RWPE2 (cell line): ENCODE measurements around the gene CMIP.

ENCODE experiments used
- ATAC-seq: fragments of 200-7000 bp; cut with Tn5 transposase; 3 replicates; pipeline ENCODE4 v1.9.1; 2021; ENCODE audit warnings: low read depth
- DNase-seq: peaks from one replicate; pipeline ENCODE4 v3.0.0-alpha.2; 2020; ENCODE audit warnings: low spot score
- H3K27ac ChIP-seq: fragments of 450-650 bp; 2 replicates; pipeline ENCODE4 v1.5.1; 2017; ENCODE audit warnings: mild to moderate bottlenecking; ENCODE audit not compliant: poor library complexity, severe bottlenecking
- H3K27me3 ChIP-seq: fragments of 250-450 bp; sonication (Bioruptor Pico); 2 replicates; pipeline ENCODE4 v1.5.1; 2021; ENCODE audit warnings: mild to moderate bottlenecking, moderate library complexity; ENCODE audit not compliant: insufficient read depth, poor library complexity, severe bottlenecking
- H3K36me3 ChIP-seq: fragments of 250-450 bp; sonication (Bioruptor Pico); 2 replicates; pipeline ENCODE4 v1.5.1; 2020; ENCODE audit warnings: low read depth, mild to moderate bottlenecking, moderate library complexity
- H3K4me1 ChIP-seq: fragments of 250-450 bp; sonication (Bioruptor Pico); 2 replicates; pipeline ENCODE4 v1.5.1; 2021; ENCODE audit warnings: mild to moderate bottlenecking, moderate library complexity; ENCODE audit not compliant: insufficient read depth, poor library complexity, severe bottlenecking
- H3K4me3 ChIP-seq: fragments of 250-450 bp; sonication (Bioruptor Pico); 2 replicates; pipeline ENCODE4 v1.5.1; 2021; ENCODE audit warnings: mild to moderate bottlenecking, moderate library complexity; ENCODE audit not compliant: severe bottlenecking
- H3K9me3 ChIP-seq: fragments of 250-450 bp; sonication (Bioruptor Pico); 2 replicates; pipeline ENCODE4 v1.5.1; 2021; ENCODE audit warnings: mild to moderate bottlenecking, moderate library complexity; ENCODE audit not compliant: severe bottlenecking
- TF ChIP-seq, protein P1 (sequence below): fragments of 450-650 bp; IDR thresholded peaks from one replicate; pipeline ENCODE4 v1.5.1; 2017; ENCODE audit warnings: mild to moderate bottlenecking, moderate library complexity; ENCODE audit not compliant: poor library complexity, severe bottlenecking

The CMIP gene

DNA sequence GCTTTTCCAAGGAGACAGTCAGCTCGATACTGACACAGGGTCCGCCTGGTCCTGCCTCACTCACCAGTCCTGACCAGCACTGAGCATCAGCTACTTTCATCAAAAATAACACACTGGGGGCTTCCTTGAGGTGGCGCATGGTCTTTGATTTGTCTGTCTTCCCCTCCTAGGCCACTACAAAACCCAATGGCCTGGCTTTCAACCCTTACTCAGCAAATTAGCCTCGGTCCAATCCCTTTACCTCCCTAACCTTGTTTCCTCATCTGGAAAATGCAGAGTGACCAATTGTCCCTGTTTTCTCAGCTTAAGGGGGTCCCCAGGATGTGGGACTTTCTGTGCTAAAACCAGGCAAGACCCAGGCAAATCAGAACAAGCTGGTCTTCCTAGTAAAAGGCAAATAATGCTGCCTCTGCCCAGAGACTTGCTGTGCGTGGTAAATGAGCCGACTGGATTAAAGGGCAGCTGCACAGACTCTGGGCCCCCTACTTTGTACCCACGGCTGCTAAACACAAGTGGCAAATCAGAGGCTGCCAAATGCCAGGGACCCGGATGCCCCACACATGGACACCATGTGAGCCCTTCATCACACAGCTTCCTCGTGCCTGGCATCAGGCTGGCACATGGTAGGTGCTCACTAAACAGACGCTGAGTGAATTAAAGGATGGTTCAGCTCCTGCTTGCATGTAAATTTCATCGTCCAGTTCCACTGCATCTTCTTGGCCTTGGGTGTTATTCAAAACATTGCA, 31.2 kb upstream of the CMIP start:
- H3K27me3 ChIP-seq = no peaks in the 10 kb centered on the region
- no peaks in the 10 kb centered on the region for H3K36me3 ChIP-seq
- H3K9me3 ChIP-seq = no peaks in the 10 kb centered on the region
- TF ChIP-seq, protein P1, sequence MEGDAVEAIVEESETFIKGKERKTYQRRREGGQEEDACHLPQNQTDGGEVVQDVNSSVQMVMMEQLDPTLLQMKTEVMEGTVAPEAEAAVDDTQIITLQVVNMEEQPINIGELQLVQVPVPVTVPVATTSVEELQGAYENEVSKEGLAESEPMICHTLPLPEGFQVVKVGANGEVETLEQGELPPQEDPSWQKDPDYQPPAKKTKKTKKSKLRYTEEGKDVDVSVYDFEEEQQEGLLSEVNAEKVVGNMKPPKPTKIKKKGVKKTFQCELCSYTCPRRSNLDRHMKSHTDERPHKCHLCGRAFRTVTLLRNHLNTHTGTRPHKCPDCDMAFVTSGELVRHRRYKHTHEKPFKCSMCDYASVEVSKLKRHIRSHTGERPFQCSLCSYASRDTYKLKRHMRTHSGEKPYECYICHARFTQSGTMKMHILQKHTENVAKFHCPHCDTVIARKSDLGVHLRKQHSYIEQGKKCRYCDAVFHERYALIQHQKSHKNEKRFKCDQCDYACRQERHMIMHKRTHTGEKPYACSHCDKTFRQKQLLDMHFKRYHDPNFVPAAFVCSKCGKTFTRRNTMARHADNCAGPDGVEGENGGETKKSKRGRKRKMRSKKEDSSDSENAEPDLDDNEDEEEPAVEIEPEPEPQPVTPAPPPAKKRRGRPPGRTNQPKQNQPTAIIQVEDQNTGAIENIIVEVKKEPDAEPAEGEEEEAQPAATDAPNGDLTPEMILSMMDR = no peak
- no peak for DNase-seq
- ATAC-seq = no peak
- no peak overlapping the region for H3K4me3 ChIP-seq
- no peaks in the 10 kb centered on the region for H3K4me1 ChIP-seq
- H3K27ac ChIP-seq = no peak overlapping the region

GRCh38 chr16:81415751-81416150, 28.9 kb upstream of the CMIP start:
- H3K4me3 ChIP-seq = no peak overlapping the region
- no peak for ATAC-seq
- H3K9me3 ChIP-seq = no peaks in the 10 kb centered on the region
- no peak for DNase-seq
- no peaks in the 10 kb centered on the region for H3K4me1 ChIP-seq
- TF ChIP-seq, protein P1 = no peak
- H3K36me3 ChIP-seq = no peaks in the 10 kb centered on the region
- H3K27me3 ChIP-seq = no peaks in the 10 kb centered on the region
- no peak overlapping the region for H3K27ac ChIP-seq

GRCh38 chr16:81416749-81417148, 27.9 kb upstream of the CMIP start:
- DNase-seq = no peak
- Histone ChIP-seq H3K4me3 (no peak overlapping the region), H3K4me1 (no peaks in the 10 kb centered on the region), H3K36me3 (no peaks in the 10 kb centered on the region), H3K27me3 (no peaks in the 10 kb centered on the region), H3K27ac (no peak overlapping the region), H3K9me3 (no peaks in the 10 kb centered on the region)
- ATAC-seq = no peak
- TF ChIP-seq, protein P1 = no peak

GRCh38 chr16:81417210-81417609, 27.4 kb upstream of the CMIP start:
- TF ChIP-seq, protein P1 = no peak
- no peaks in the 10 kb centered on the region for H3K36me3 ChIP-seq
- no peak for DNase-seq

GRCh38 chr16:81419806-81420205, 24.8 kb upstream of the CMIP start:
- Histone ChIP-seq H3K27me3 (no peaks in the 10 kb centered on the region), H3K4me3 (no peak overlapping the region), H3K27ac (no peak overlapping the region), H3K9me3 (no peaks in the 10 kb centered on the region), H3K4me1 (peaks cover 1% of the 10 kb centered on the region), H3K36me3 (no peaks in the 10 kb centered on the region)
- TF ChIP-seq, protein P1 = no peak
- no peak for DNase-seq
- no peak for ATAC-seq

More at GRCh38 chr16:81417210-81417609, 27.4 kb upstream of the CMIP start:
- Histone ChIP-seq H3K9me3 (no peaks in the 10 kb centered on the region), H3K27ac (no peak overlapping the region), H3K27me3 (no peaks in the 10 kb centered on the region), H3K4me3 (no peak overlapping the region), H3K4me1 (no peaks in the 10 kb centered on the region)
- ATAC-seq = no peak
